Measurements from ENCODE around the gene SPNS2.
A peak's percentile ranks its signal among the peaks of the same experiment; 100 is the strongest.

SPNS2 gene

GRCh38 chr17:4498461-4499397 lies at the start of gene SPNS2:
Gene SPNS2 (plus strand): TSS chr17:4498881. CDS start chr17:4499048, 167 bp downstream.
- H3K27me3 Mint-ChIP-seq = peaks cover 39% of the 10 kb centered on the region
- DNase-seq = peak; percentile 83

GRCh38 chr17:4449736-4450135 lies 48.9 kb upstream of the SPNS2 start:
- Mint-ChIP-seq H3K4me1 (ENCODE audit: low read depth) (no peaks in the 10 kb centered on the region), H3K4me3 (no peak overlapping the region), H3K27ac (no peak overlapping the region), H3K36me3 (ENCODE audit: low read depth) (no peaks in the 10 kb centered on the region), H3K9me3 (no peaks in the 10 kb centered on the region), H3K27me3 (no peaks in the 10 kb centered on the region)
- no peak for DNase-seq

More at GRCh38 chr17:4498461-4499397, at the start of gene SPNS2:
- Mint-ChIP-seq H3K27ac (no peak within 1 kb of the TSS), H3K4me1 (ENCODE audit: low read depth) (peaks cover 21% of the 10 kb centered on the region), H3K9me3 (no peaks in the 10 kb centered on the region), H3K4me3 (peak within 1 kb of the TSS; percentile 71), H3K36me3 (ENCODE audit: low read depth) (no peaks in the 10 kb centered on the region)

DNA sequence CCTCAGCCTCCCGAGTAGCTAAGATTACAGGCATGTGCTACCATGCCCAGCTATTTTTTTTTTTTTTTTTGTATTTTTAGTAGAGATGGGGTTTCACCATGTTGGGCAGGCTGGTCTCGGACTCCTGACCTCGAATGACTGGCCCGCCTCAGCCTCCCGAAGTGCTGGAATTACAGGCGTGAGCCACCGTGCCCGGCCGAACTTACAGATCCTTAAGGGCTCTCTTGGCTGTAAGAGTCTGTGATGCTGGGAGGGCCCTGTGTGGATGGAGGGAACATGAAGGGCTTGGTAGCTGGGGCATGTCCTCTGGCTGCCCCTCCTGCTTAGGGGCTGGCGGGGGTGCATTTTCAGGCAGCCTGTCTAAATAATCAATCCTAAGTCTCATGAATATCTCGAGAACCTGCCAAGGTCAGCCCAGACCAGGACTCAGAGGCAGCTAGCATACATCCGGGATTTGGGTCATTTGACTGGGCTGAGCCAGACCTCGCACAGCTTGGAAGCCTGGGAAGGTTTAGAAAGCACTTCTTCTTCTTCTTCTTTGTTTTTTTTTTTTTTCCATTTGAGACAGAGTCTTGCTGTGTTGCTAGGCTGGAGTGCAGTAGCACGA lies 47.9 kb upstream of the SPNS2 start:
- H3K4me1 Mint-ChIP-seq (ENCODE audit: low read depth) = no peaks in the 10 kb centered on the region
- H3K4me3 Mint-ChIP-seq = no peak overlapping the region
- no peaks in the 10 kb centered on the region for H3K27me3 Mint-ChIP-seq
- H3K9me3 Mint-ChIP-seq = no peaks in the 10 kb centered on the region
- H3K36me3 Mint-ChIP-seq (ENCODE audit: low read depth) = no peaks in the 10 kb centered on the region
- no peak overlapping the region for H3K27ac Mint-ChIP-seq
- no peak for DNase-seq

- H3K27ac Mint-ChIP-seq = no peak overlapping the region
- no peaks in the 10 kb centered on the region for H3K36me3 Mint-ChIP-seq (ENCODE audit: low read depth)
- no peak overlapping the region for H3K4me3 Mint-ChIP-seq
- no peaks in the 10 kb centered on the region for H3K27me3 Mint-ChIP-seq
- no peak for DNase-seq
- H3K9me3 Mint-ChIP-seq = no peaks in the 10 kb centered on the region
- no peaks in the 10 kb centered on the region for H3K4me1 Mint-ChIP-seq (ENCODE audit: low read depth)
Measured at GRCh38 chr17:4453812-4454591, 44.7 kb upstream of the SPNS2 start.

DNA sequence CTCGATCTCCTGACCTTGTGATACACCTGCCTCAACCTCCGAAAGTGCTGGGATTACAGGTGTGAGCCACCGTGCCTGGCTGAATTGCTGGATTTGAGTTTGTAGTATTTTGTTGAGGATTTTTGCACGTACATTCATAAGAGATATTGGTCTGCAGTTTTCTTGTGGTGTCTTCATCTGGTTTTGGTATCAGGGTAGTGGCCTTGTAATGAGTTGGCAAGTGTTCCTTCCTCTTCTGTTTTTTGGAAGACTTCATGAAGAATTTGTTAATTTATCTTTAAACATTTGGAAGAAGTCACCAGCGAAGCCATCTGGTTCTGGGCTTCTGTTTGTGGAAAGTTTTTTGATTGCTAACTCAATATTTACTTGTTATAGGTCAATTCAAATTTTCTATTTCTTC lies 38.0 kb upstream of the SPNS2 start:
- no peaks in the 10 kb centered on the region for H3K27me3 Mint-ChIP-seq
- peaks cover 12% of the 10 kb centered on the region for H3K9me3 Mint-ChIP-seq

DNA sequence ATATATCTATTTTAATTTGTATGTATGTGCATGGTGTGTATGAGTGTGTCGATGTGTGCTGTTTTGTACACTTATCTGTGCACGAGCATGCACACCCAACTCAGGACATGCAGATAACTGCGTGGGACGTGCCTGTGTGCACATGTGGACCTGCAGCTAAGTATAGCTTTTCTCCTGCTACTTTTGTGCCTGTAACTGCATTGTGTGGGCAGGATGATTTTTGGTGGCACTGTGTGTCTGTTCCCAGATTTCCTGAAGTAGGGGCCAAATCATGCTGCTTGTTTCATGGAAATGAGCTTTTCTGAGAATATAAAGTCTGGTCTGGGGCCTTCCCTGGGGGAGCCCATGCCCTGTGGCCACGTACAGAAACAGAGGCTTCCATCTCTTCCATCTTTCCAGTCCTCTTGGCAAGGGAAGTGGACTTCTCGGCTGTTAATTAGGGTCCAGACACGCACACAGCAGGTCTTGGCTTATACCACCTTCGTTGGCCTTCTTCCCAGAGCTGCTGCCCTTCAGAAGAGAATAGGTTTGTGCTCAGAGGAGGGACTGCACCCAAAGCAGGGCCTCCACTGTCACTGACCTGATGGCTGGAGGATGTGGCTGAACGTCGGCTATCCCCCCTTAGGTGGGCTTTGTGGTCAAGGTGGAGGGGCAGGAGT lies 34.7 kb upstream of the SPNS2 start:
- DNase-seq = no peak
- H3K4me1 Mint-ChIP-seq (ENCODE audit: low read depth) = no peaks in the 10 kb centered on the region
- no peak overlapping the region for H3K27ac Mint-ChIP-seq
- no peaks in the 10 kb centered on the region for H3K27me3 Mint-ChIP-seq
- H3K9me3 Mint-ChIP-seq = peaks cover 12% of the 10 kb centered on the region
- no peak overlapping the region for H3K4me3 Mint-ChIP-seq
- H3K36me3 Mint-ChIP-seq (ENCODE audit: low read depth) = peaks cover 6% of the 10 kb centered on the region

More for the DNA sequence above, 38.0 kb upstream of the SPNS2 start:
- no peaks in the 10 kb centered on the region for H3K4me1 Mint-ChIP-seq (ENCODE audit: low read depth)
- DNase-seq = no peak
- H3K36me3 Mint-ChIP-seq (ENCODE audit: low read depth) = peaks cover 6% of the 10 kb centered on the region
- H3K27ac Mint-ChIP-seq = no peak overlapping the region
- H3K4me3 Mint-ChIP-seq = no peak overlapping the region

GRCh38 chr17:4465786-4466185 lies 32.9 kb upstream of the SPNS2 start:
- no peaks in the 10 kb centered on the region for H3K27me3 Mint-ChIP-seq
- peaks cover 4% of the 10 kb centered on the region for H3K9me3 Mint-ChIP-seq
- H3K36me3 Mint-ChIP-seq (ENCODE audit: low read depth) = peaks cover under 1% of the 10 kb centered on the region
- no peak overlapping the region for H3K27ac Mint-ChIP-seq
- H3K4me1 Mint-ChIP-seq (ENCODE audit: low read depth) = no peaks in the 10 kb centered on the region
- H3K4me3 Mint-ChIP-seq = no peak overlapping the region
- DNase-seq = no peak

- no peaks in the 10 kb centered on the region for H3K36me3 Mint-ChIP-seq (ENCODE audit: low read depth)
- H3K27ac Mint-ChIP-seq = no peak overlapping the region
- no peaks in the 10 kb centered on the region for H3K9me3 Mint-ChIP-seq
- no peaks in the 10 kb centered on the region for H3K4me1 Mint-ChIP-seq (ENCODE audit: low read depth)
- no peak overlapping the region for H3K4me3 Mint-ChIP-seq
- H3K27me3 Mint-ChIP-seq = no peaks in the 10 kb centered on the region
- DNase-seq = no peak
Measured at GRCh38 chr17:4467287-4467686, 31.4 kb upstream of the SPNS2 start.

DNA sequence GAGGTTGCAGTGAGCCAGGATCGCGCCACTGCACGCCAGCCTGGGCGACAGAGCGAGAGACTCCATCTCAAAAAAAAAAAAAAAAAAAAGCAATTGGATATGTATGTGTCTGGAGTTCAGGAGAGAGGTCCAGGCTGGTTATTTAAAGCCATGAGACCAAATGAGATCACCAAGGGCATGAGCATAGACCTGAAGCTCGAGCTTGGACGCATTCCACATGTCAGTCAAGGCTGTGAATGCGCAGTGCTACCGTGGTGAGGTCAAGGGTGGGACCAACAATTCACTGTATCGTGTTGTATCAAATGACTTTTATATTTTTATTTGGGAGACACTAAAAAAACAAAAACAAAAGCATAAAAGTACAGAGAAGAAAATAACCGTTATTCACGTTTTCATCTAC lies 29.1 kb upstream of the SPNS2 start:
- Mint-ChIP-seq H3K9me3 (no peaks in the 10 kb centered on the region), H3K27ac (no peak overlapping the region), H3K4me1 (ENCODE audit: low read depth) (no peaks in the 10 kb centered on the region), H3K36me3 (ENCODE audit: low read depth) (no peaks in the 10 kb centered on the region), H3K27me3 (no peaks in the 10 kb centered on the region), H3K4me3 (no peak overlapping the region)
- DNase-seq = no peak

DNA sequence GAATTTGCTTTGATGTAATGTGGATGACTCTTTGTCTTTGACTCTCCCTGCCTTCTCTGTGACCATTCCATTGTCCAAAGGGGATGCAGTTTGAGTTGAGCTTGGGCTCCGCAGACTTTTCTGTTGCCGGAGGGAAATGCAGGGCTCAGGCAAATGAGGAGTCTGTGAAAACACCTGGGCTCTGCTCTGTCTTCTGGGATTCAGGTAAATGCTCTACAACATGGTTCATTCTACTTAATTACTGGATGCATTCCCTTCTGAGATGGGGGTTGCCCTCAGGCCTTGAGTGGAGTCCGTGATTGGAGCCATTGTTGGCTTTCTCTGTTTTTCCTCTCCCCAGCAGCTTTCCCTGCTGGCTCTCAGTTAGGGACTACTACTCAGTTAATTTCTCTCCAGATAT lies 26.4 kb upstream of the SPNS2 start:
- Mint-ChIP-seq H3K27me3 (no peaks in the 10 kb centered on the region), H3K36me3 (ENCODE audit: low read depth) (no peaks in the 10 kb centered on the region), H3K4me1 (ENCODE audit: low read depth) (peaks cover 2% of the 10 kb centered on the region), H3K27ac (no peak overlapping the region), H3K9me3 (no peaks in the 10 kb centered on the region), H3K4me3 (no peak overlapping the region)
- no peak for DNase-seq

- H3K9me3 Mint-ChIP-seq = no peaks in the 10 kb centered on the region
- H3K4me3 Mint-ChIP-seq = no peak overlapping the region
- no peaks in the 10 kb centered on the region for H3K27me3 Mint-ChIP-seq
- no peaks in the 10 kb centered on the region for H3K36me3 Mint-ChIP-seq (ENCODE audit: low read depth)
- no peak for DNase-seq
- no peak overlapping the region for H3K27ac Mint-ChIP-seq
- H3K4me1 Mint-ChIP-seq (ENCODE audit: low read depth) = peaks cover 4% of the 10 kb centered on the region
Measured at GRCh38 chr17:4474093-4474492, 24.6 kb upstream of the SPNS2 start.

GRCh38 chr17:4475001-4475400 lies 23.7 kb upstream of the SPNS2 start:
- Mint-ChIP-seq H3K36me3 (ENCODE audit: low read depth) (no peaks in the 10 kb centered on the region), H3K27ac (no peak overlapping the region), H3K9me3 (no peaks in the 10 kb centered on the region), H3K27me3 (no peaks in the 10 kb centered on the region), H3K4me3 (no peak overlapping the region), H3K4me1 (ENCODE audit: low read depth) (peaks cover 4% of the 10 kb centered on the region)
- DNase-seq = no peak

GRCh38 chr17:4475463-4475862 lies 23.2 kb upstream of the SPNS2 start:
- Mint-ChIP-seq H3K27me3 (no peaks in the 10 kb centered on the region), H3K27ac (no peak overlapping the region), H3K36me3 (ENCODE audit: low read depth) (no peaks in the 10 kb centered on the region), H3K4me1 (ENCODE audit: low read depth) (peaks cover 4% of the 10 kb centered on the region), H3K4me3 (no peak overlapping the region), H3K9me3 (no peaks in the 10 kb centered on the region)
- no peak for DNase-seq

GRCh38 chr17:4476017-4476416 lies 22.7 kb upstream of the SPNS2 start:
- H3K36me3 Mint-ChIP-seq (ENCODE audit: low read depth) = no peaks in the 10 kb centered on the region
- no peak for DNase-seq
- H3K27me3 Mint-ChIP-seq = no peaks in the 10 kb centered on the region
- no peak overlapping the region for H3K27ac Mint-ChIP-seq
- no peak overlapping the region for H3K4me3 Mint-ChIP-seq
- peaks cover 8% of the 10 kb centered on the region for H3K4me1 Mint-ChIP-seq (ENCODE audit: low read depth)
- no peaks in the 10 kb centered on the region for H3K9me3 Mint-ChIP-seq

Measured in activated T-cell treated with anti-CD3 and anti-CD28 coated beads, Interleukin-2, amount 50 U/mL, for 24 hours (primary cell).